ENCODE data around the gene RPAIN.

RPAIN gene
- total RNA-seq: 48.6 to 98.0 (median 68.7) reads per million in 4 experiments

DNA sequence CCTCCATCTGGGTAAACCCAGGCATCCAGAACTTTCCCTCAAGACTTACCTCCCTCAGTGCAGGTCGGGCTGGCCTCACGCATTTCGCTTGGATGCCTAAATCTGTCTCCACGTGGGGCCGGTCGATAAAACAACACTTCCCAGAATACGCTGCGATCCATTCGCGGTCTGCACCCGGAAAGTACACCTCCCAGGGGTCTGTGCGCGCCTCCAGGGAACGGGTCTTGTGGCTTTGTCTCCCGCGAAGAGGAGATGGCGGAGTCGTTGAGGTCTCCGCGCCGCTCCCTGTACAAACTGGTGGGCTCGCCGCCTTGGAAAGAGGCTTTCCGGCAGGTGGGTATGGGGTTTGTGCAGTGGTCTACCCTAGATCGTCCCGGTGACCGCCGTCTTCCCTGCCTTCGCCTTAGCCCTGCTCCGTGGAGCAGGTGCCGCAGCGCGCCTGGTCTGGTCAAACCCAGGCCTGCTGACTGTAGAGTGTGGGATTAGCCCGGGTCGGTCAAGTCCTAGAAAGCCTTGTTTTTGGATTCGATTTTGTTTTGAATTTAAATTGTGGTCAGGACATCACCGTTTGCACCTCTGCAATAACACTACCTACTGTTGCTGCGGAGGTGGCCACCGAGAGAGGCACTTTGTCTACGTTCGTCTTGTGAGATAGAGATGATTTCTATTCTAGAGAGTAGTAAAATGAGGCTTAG is at the start of gene RPAIN:
TSS of gene RPAIN (plus strand) at position 224 of the 695 bp plus-strand sequence. CDS start at position 253, 29 bp downstream.
- peak; percentile 84 for DNase-seq

DNA sequence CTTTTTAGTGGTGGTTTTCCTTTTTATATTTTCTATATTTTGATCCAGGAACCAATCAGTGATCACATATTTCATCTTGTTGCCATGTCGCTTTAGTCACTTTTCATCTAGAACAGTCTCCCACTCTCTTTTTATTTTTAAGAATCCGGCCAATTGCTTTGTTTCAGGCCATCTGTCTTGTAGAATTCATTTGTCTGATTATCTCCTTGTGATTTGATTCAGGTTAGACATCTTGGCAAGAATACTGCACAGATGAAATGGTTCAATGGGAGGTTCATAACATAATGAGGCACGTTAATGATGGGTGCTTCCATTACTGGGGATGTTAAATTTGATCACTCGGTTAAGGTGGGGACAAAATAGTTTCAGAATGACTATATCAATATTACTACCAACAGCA is 49.6 kb upstream of the RPAIN start:
- DNase-seq: no peak

DNA sequence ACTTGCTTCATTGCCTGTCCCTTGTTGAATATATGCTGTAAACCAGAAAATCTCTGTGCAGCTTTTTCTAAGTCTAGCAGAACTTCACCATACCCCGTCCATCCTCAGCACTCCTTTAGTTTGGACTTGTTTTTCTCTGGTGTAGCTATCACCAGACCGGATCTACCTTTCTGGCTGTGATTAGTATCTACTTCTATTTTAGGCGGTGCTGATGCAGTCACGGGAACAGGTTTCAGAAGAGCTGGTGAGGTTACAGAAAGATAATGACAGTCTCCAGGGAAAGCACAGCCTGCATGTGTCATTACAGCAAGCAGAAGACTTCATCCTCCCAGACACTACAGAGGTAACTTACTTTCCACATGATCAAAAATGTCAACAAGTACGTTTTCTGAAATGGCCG is 46.9 kb upstream of the RPAIN start:
- DNase-seq: no peak

- no peak for DNase-seq
These were observed 41.3 kb upstream of the RPAIN start for GRCh38 chr17:5378566-5379207.

GRCh38 chr17:5379351-5380107 is 40.5 kb upstream of the RPAIN start:
- no peak for DNase-seq

- DNase-seq: no peak
These were observed 39.4 kb upstream of the RPAIN start for GRCh38 chr17:5380491-5381135.

DNA sequence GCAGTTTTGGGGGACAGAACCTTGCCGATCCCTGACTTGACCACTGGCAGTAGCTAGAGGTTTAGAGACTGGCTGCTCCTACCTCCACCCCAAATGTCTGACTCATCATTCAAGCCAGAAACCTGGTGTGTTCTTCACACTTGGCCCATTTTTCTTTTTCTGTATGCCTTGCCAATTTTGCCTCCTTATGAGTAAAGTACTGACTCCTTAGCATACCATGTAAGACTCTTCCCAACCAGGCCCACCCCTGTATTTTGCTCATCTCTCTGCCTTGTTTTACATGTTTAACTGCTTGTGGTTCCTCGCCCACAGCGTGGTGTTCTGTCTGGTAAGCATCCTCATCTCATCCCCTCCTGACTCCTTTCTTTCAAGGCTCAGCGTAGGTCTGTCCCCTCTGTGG is 38.4 kb upstream of the RPAIN start:
- DNase-seq: no peak

DNA sequence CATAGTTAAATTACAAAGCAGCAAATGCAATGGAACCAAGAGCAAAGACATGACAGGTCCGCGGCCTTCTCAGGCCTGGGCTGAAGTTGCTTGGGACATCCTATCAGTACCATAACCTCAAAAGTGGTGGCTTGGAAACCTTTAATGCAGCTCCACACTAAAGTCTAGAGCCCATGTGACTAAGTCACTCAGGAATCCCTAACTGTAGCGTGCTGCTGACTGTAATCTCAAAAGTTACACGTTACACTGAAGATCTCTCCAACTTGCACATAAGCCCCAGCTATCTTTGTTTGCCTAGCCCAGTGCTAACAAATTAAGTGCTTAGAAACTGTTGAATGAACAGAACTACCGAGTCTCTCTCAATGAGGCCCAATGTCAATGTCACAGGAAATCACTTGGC is 28.3 kb upstream of the RPAIN start:
- DNase-seq: no peak

DNA sequence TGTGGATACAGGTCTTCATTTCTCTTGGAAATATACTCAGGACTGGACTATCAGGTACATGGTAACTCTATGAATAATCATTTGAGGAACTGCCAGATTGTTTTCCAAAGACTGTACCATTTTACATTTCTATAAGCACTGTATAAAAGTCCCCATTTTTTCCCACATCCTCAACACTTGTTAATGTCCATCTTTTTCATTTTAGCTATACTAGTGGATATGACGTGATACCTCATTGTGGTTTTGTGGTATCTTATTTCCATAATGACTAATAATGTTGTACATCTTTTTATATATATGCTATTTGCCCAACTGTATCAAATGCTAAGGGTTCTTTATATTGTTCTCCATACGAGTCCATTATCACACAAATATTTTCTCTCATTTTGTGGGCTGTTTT is 23.4 kb upstream of the RPAIN start:
- no peak for DNase-seq

DNA sequence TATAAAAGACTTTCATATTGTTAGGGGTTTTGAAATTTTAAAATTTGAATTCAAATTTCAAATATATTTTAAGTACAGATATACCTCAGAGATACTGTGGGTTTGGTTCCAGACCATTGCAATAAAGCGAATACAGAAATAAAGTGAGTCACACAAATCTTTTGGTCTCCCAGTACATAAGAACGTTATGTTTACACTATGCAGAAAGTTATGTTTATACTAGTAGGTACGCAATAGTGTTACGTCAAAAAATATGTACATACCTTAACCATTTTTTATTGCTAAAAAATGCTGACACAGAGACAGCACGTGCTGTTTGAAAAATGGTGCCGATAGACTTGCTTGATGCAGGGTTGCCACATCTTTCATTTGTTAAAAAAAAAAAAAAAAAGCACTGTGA is 20.2 kb upstream of the RPAIN start:
- DNase-seq: no peak

DNA sequence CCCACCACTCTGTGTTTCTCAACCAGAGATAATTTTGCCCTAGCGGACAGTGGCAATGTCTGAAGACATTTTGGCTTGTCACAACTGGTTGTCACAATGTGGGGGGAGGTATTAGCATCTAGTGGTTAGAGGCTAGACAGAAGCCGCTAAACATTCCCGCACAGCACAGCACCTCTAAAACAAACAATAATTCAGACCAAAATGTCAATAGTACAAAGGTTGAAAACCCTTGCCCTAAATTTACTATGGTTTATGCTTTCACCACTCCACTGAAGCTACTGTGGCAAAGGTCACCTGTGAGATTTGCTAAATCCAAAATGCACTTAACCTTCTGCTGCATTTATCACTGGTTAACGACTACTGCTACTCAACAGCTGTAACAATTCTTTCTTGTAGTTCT is 14.6 kb upstream of the RPAIN start:
- DNase-seq: no peak

- DNase-seq: no peak
These were observed 11.8 kb upstream of the RPAIN start for GRCh38 chr17:5408186-5408585.

DNA sequence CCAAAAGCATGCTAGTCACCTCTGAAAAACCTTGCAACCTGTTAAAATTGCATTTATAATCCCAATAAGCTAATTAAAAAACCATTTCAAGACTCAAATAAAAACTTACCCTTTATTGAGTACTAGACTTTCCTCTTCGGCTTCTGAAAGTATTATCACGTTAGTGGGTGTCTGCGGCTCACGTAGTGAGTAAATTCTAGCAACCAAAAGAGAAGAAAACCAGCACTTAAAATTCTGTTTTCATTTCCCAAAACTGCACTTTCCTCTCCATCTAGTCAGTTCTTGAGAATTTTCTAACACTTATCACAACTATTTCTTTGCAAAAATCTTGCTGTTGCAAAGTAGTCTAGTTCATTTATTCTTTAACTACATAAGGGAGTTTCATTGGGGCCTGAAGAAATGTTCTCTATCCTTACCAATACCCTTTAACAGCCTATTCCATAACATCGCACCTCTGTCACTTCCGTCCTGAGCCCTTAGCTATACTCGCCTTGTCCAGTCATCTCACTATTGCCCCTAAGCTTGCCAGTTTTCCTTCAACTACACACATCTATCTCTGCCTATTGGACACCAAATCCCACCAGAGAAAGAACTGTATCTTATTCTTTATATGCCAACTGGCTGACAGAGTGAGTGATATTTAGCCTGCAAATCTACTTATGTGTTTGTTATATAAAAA is 9.2 kb upstream of the RPAIN start:
- DNase-seq: no peak

DNA sequence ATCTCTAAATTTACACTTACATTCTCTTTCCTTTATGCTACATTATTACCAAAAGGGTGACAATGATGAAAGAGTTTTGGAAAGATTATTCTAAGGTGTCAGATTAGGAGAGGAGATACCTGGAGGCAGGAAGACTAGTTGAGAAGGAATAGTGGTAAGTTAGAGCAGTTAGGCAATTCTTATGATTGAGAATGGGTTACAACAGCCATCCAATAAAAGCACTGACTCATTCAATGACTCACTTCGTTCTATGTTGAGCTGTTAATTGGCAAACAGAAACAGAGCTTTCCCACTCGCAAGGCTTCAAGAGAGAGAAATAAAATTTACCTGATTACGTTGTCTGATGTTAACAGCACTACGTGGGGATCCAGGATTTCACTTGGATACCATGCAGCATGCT is 6.3 kb upstream of the RPAIN start:
- no peak for DNase-seq

DNA sequence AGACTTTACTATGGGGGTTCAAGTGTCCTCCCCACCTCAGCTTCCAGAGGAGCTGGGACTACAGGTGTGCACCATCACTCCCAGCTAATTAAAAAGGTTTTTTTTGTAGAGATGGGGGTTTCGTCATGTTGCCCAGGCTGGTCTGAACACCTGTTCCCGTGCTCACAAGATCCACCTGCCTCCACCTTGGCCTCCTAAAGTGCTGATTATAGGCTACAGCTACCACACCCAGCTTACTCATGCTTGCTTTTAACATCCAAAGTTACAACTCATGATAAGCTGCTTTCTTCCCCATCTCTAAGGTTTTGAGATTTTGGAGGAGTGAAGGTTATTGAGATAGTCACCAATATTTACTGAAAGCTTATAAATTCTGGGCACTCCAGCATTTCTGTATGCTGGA is 3.1 kb upstream of the RPAIN start:
- DNase-seq: no peak

- peak; percentile 44 for DNase-seq
These were observed 1.1 kb upstream of the RPAIN start for GRCh38 chr17:5418858-5419355.

DNA sequence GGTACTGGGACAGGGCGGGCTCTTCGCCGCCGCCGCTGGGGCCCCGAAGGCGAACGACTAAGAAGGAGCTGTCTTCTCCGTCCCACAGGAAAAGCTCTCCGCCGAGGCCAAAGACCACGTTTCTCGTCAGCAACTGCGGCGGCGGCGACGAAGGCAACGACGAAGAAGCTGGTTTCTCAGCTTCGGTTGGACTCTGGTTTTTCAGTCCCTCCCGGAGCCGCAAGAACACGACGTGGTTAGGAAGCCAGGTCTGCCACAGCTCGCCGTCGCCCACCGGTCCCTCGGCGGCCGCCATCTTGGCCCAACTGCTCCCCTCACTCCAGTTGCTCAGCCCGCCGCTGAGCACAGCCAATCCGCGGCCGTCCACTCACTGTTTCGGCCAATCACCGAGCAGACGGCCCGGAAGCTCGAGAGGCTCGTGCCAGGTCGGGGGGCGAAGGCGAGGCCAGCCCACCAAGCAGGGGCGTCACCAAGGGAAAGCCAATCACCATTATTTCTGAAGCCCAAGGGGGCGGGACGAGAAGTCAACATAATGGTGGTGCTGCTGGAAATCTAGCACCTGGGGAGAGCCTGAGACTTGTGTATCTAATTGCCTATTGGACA is 525 bp upstream of the RPAIN start, which contains the start of gene NUP88:
TSS of gene NUP88 (minus strand) at position 307 of the 603 bp plus-strand sequence. CDS start at position 295, 12 bp downstream.
- peak; percentile 94 for DNase-seq

DNA sequence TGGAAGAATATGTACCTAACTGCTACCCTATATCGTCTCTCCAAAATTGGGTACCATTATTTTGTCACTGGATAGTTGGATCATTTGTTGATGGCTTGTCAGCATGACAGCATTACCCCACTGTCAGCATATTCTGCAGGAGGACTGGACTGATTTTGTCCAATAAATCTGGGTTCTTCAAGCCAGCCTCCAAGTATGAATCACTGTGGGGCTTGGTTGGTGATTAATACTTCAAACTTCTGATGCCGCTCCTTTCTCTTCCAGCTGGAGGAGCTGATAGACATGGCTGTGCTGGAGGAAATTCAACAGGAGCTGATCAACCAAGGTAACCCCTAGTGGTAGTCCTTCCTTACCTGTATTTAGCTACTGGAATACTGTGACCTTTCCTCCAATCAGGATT is 2.5 kb downstream of the RPAIN start:
- no peak for DNase-seq

GRCh38 chr17:5424909-5425308 is 4.9 kb downstream of the RPAIN start:
- DNase-seq: no peak

- no peak for DNase-seq
These were observed 5.8 kb downstream of the RPAIN start for GRCh38 chr17:5425826-5426225.

DNA sequence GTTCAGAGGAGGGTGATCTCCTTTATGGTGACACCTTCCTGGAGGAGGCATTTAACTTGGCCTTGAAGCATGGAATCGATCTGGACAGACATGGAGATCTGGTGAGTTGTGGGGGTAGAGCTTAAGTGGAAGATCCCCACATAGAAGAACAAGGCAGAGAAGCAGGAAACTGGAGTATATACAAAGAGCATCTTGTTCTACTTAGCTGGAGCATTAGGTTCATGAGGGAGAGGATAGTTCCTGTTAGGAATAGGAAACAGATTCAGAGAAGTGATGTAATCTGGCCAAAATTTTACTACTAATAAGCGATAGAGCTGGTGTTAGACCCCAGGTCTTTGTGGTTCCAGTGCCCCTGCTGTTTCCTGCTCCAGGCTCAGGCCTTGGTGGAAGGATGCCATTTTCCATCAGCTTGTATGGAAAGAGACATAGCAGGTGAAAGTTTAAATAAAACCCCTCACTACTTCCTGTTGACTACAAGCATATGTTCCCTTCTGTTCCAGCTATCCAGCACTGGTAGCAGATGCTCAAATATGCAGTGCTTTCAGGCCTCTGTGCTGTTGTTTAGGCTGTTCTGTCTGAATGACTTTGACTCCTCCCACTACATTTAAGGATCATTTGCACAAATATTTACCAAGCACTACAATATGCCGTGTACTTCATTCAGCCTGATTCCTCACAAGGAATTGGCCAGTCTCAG is 9.4 kb downstream of the RPAIN start:
- DNase-seq: no peak

All from effector CD8-positive, alpha-beta T cell (primary cell).